Measurements from ENCODE around the gene PTPRN.

DNA sequence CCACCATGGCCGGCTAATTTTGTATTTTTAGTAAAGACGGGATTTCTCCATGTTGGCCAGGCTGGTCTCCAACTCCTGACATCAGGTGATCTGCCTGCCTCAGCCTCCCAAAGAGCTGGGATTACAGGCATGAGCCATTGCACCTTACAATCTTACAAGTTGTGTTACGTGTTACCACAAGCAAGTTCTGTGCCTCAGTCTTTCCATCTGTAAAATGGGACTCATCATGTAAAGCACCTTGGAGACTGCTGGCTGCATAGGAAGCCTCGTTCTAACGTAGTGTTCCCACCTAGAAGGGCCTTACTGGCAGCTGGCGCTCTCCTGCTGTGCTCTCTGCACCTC, 20.0 kb downstream of the PTPRN start:
- TF ChIP-seq, protein P1, sequence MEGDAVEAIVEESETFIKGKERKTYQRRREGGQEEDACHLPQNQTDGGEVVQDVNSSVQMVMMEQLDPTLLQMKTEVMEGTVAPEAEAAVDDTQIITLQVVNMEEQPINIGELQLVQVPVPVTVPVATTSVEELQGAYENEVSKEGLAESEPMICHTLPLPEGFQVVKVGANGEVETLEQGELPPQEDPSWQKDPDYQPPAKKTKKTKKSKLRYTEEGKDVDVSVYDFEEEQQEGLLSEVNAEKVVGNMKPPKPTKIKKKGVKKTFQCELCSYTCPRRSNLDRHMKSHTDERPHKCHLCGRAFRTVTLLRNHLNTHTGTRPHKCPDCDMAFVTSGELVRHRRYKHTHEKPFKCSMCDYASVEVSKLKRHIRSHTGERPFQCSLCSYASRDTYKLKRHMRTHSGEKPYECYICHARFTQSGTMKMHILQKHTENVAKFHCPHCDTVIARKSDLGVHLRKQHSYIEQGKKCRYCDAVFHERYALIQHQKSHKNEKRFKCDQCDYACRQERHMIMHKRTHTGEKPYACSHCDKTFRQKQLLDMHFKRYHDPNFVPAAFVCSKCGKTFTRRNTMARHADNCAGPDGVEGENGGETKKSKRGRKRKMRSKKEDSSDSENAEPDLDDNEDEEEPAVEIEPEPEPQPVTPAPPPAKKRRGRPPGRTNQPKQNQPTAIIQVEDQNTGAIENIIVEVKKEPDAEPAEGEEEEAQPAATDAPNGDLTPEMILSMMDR (conservative IDR thresholded peaks at IDR 0.05; ENCODE audit: low read length) = no peak
- no peak for TF ChIP-seq EZH2phosphoT487 (IDR thresholded peaks at IDR 0.05; ENCODE audit: borderline replicate concordance)
